Upper lobe of left lung (tissue), 6 donors: ENCODE data around the gene C11orf91. TPM values are rescaled to one million over a fixed set of nuclear protein-coding genes. Genes with fewer than 3 reads are reported as not detected.
"Not testable (repeated sequence)": the region's sequence is repeated elsewhere in the genome, so short reads cannot be mapped to it uniquely, and the experiment has no call there.

Source experiments
- ATAC-seq, 2 donors: fragments of 200-7000 bp; cut with Tn5 transposase; one replicate each; pipeline ENCODE4 v1.9.1; 2022; ENCODE audit warnings: mild to moderate bottlenecking in 2 of 2, moderate library complexity in 2 of 2; ENCODE audit not compliant: low FRiP score in 2 of 2
- DNase-seq, 2 donors: peaks; one replicate each; pipeline ENCODE4 v3.0.0-alpha.2; 2019 to 2020
- H3K27ac ChIP-seq, 4 donors: fragments of 200-600 bp; sonication (generic); one replicate each; pipeline ENCODE4 v1.5.1; 2016 to 2019
- H3K27me3 ChIP-seq, 4 donors: fragments of 200-600 bp; sonication (generic); one replicate each; pipeline ENCODE4 v1.5.1; 2017 to 2019
- H3K36me3 ChIP-seq, 4 donors: fragments of 200-600 bp; sonication (generic); one replicate each; pipeline ENCODE4 v1.5.1; 2016 to 2019
- H3K4me1 ChIP-seq, 4 donors: fragments of 200-600 bp; sonication (generic); one replicate each; pipeline ENCODE4 v1.5.1; 2018 to 2019
- H3K4me3 ChIP-seq, 4 donors: fragments of 200-600 bp; sonication (generic); one replicate each; pipeline ENCODE4 v1.5.1; 2017 to 2019; ENCODE audit warnings: mild to moderate bottlenecking in 2 of 4, moderate library complexity in 1 of 4
- H3K9me3 ChIP-seq, 4 donors: fragments of 200-600 bp; sonication (generic); one replicate each; pipeline ENCODE4 v1.5.1; 2018 to 2019
- CTCF ChIP-seq, 6 experiments: fragments of 450-650 bp in 4 of 6; fragments of 200-600 bp in 2 of 6; sonication (generic) in 2 of 6; IDR thresholded peaks; one replicate each; pipeline ENCODE4 v1.5.1; 2016 to 2019; ENCODE audit warnings: antibody characterized with exemption in 6 of 6
- EP300 ChIP-seq, 4 donors: sonication (generic); formaldehyde crosslinking; IDR thresholded peaks; one replicate each; pipeline ENCODE4 v1.5.1; 2017; ENCODE audit warnings: antibody characterized with exemption in 4 of 4, control low read depth in 2 of 4
- POLR2A ChIP-seq, 4 donors: fragments of 450-650 bp; IDR thresholded peaks; one replicate each; pipeline ENCODE4 v1.5.1; 2016 to 2017; ENCODE audit warnings: antibody characterized with exemption in 4 of 4, mild to moderate bottlenecking in 2 of 4
- POLR2AphosphoS5 ChIP-seq, 2 donors: sonication (generic); formaldehyde crosslinking; IDR thresholded peaks; one replicate each; pipeline ENCODE4 v1.5.1; 2017; ENCODE audit warnings: antibody characterized with exemption in 2 of 2
- WGBS, 2 donors: methylation state at CpG; one replicate each; pipeline ENCODE4 v1.1.5; 2017 to 2018; 5-methylcytosine and 5-hydroxymethylcytosine counted together
- total RNA-seq, 6 donors: library from RNA; depleted of rRNA in 4 of 6; stranded (reverse); fragments of >200 nt in 4 of 6; gene quantifications; one replicate each; pipeline versions ENCODE4 v1.1.0 to v1.2.1, GENCODE V29; 2016 to 2021
- donor health status: DM: no; HTN: no; CAD: no; lungs with moderate emphysema.
- donor health status: DM: no; HTN: yes; CAD: no; lungs with severe emphysema.

The C11orf91 gene
- total RNA-seq, 6 donors from 2014 or later, result 0.77 to 1.3 TPM; not detected in 4

- no peak for ATAC-seq
- Histone ChIP-seq H3K4me1 (no peaks in the 10 kb centered on the region), H3K9me3 (peaks cover 0 to 7% (median 0%) of the 10 kb centered on the region in 4 donors), H3K27me3 (no peaks in the 10 kb centered on the region), H3K27ac (no peak overlapping the region), H3K4me3 (no peak overlapping the region), H3K36me3 (no peaks in the 10 kb centered on the region)
- no peak for TF ChIP-seq CTCF (IDR thresholded peaks at IDR 0.05)
- TF ChIP-seq POLR2AphosphoS5 (IDR thresholded peaks at IDR 0.05), result no peak
- no peak for TF ChIP-seq POLR2A (IDR thresholded peaks at IDR 0.05)
- no peak for TF ChIP-seq EP300 (IDR thresholded peaks at IDR 0.05)
- 75 to 87% methylated on average over 3 of the region's 3 CpGs for WGBS, 2 donors
- DNase-seq, result no peak
Observed at GRCh38 chr11:33682019-33682418, 18.6 kb downstream of the C11orf91 start.

DNA sequence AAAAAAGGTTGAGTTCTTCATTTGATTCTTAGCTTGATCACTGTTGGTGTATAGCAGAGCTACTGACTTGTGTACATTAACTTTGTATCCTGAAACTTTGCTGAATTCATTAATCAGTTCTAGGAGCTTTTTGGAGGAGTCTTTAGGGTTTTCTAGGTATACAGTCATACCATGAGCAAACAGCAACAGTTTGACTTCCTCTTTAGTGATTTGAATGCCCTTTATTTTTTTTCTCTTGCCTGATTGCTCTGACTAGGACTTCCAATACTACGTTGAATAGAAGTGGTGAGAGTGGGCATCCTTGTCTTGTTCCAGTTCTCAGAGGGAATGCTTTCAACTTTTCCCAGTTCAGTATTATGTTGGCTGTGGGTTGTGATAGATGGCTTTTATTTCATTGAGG, 22.0 kb downstream of the C11orf91 start:
- not testable (repeated sequence) for H3K27me3 ChIP-seq, ATAC-seq, H3K9me3 ChIP-seq, H3K4me3 ChIP-seq, DNase-seq, H3K36me3 ChIP-seq, H3K27ac ChIP-seq, H3K4me1 ChIP-seq
- 75 to 78% methylated on average over 1 of the region's 1 CpG for WGBS, 2 donors

DNA sequence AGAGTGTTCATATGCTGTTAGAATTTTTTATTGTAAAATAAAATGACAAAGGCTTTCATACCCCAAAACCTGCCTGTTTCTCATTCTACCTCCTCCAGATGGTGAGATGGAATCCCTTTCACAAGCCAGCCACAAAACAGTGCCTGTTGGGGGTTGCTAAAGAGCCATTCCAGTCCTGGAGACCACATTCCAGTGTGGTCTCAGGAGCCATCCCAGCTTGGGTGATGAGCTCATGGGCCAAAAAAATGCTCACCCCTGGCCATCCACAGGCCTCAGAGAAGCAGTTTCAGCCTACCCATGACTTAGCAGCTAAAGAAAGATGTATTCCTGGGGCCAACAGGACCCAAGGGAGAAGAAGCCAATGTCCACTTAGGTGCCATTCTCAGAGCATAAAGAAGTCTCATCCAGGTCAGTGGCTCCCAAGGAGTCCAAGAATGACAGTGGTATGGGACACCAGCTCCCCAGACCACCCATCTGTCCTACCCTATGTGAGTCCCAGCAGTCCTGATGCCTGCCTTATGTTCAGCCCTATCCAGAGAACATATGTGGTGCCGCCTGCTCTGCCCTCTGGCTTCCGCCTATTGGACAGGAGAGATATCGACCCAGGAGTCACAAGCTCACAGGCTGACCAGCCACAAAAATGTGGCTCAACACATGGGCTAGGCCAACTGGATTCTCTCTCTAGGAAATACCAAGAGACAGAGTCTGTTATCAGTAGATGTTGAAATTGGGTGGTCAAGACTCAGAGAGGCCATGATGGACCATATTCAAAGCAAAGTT, 26.4 kb downstream of the C11orf91 start:
- ATAC-seq, result no peak
- 82 to 96% methylated on average over 2 to 3 of the region's 3 CpGs for WGBS, 2 donors
- TF ChIP-seq POLR2AphosphoS5 (IDR thresholded peaks at IDR 0.05), result no peak
- TF ChIP-seq EP300 (IDR thresholded peaks at IDR 0.05), result no peak
- Histone ChIP-seq H3K4me1 (no peaks in the 10 kb centered on the region), H3K4me3 (no peak overlapping the region), H3K9me3 (peaks cover 0 to 7% (median 0%) of the 10 kb centered on the region in 4 donors), H3K27ac (no peak overlapping the region), H3K36me3 (no peaks in the 10 kb centered on the region), H3K27me3 (no peaks in the 10 kb centered on the region)
- no peak for DNase-seq

- Histone ChIP-seq H3K27ac (no peak overlapping the region), H3K4me1 (no peaks in the 10 kb centered on the region), H3K9me3 (no peaks in the 10 kb centered on the region), H3K27me3 (no peaks in the 10 kb centered on the region), H3K4me3 (no peak overlapping the region), H3K36me3 (no peaks in the 10 kb centered on the region)
- 80 to 88% methylated on average over 4 of the region's 4 CpGs for WGBS, 2 donors
- no peak for ATAC-seq
- TF ChIP-seq POLR2AphosphoS5 (IDR thresholded peaks at IDR 0.05) (no peak), POLR2A (IDR thresholded peaks at IDR 0.05) (no peak), CTCF (IDR thresholded peaks at IDR 0.05) (no peak), EP300 (IDR thresholded peaks at IDR 0.05) (no peak)
- no peak for DNase-seq
Observed at GRCh38 chr11:33672273-33672672, 28.4 kb downstream of the C11orf91 start.

DNA sequence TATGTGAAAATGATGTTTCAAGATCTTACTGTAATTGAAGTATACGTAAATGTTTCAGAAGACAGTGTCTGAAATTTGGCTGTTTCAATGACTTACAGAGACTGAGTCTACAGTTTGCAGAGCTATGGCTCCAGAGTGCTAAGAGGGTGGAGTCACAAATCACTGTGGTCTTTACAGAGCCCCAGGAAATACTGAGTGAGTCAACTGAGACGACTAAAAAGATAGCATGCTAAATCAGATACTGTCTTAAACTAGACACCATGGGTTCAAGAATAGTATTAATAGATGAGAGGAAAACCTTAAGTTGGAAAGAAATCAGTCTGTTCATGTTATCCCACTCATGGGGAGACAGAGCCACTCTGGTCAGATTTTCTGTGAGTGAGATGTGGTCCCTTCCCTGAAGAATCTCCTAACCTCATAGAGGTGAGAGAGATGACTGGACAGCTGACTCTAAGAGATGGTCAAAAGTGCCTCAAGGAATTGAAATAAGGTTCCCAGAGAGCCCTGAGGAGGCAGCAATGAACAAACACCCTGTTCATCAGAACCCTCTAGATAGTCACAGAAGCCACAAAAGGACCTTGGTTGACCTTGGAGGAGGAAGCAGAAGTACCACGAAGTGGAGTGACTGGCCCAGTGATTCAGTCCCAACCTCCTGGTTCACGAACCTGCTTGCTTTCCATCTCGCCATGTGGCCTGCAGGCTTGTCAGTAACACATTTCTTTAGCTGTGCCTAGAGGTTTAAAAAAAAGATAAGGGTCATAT, 30.2 kb downstream of the C11orf91 start:
- Histone ChIP-seq H3K9me3 (no peaks in the 10 kb centered on the region), H3K27me3 (no peaks in the 10 kb centered on the region), H3K4me1 (no peaks in the 10 kb centered on the region), H3K36me3 (no peaks in the 10 kb centered on the region), H3K4me3 (no peak overlapping the region), H3K27ac (no peak overlapping the region)
- ATAC-seq, result no peak
- DNase-seq, result no peak
- 74 to 77% methylated on average over 5 of the region's 5 CpGs for WGBS, 2 donors
- TF ChIP-seq POLR2AphosphoS5 (IDR thresholded peaks at IDR 0.05) (no peak), POLR2A (IDR thresholded peaks at IDR 0.05) (no peak), CTCF (IDR thresholded peaks at IDR 0.05) (no peak), EP300 (IDR thresholded peaks at IDR 0.05) (no peak)
